K562 (cell line): ENCODE data around the gene FOXJ3. TPM values are rescaled to one million over a fixed set of nuclear protein-coding genes. Genes with fewer than 3 reads are reported as not detected.

Source experiments
- ARNT ChIP-seq, 2 experiments: fragments of 450-650 bp; IDR thresholded peaks; 2 replicates each; pipeline ENCODE4 v1.6.1; 2016; ENCODE audit warnings: mild to moderate bottlenecking in 1 of 2
- CEBPG ChIP-seq, 3 experiments: fragments of 200-800 bp in 1 of 3; sonication (Bioruptor generic) in 1 of 3; sonication (generic) in 1 of 3; formaldehyde crosslinking in 1 of 3; IDR thresholded peaks in 2 of 3; conservative IDR thresholded peaks in 1 of 3; 2 replicates each; pipeline versions ENCODE4 v1.6.1 to v1.8.0; 2016 to 2022; ENCODE audit warnings: missing compliant biosample characterization in 2 of 3, missing genetic modification characterization in 2 of 3, mild to moderate bottlenecking in 1 of 3, missing genetic modification reagents in 1 of 3
- CREBBP ChIP-seq: IDR thresholded peaks from one replicate; pipeline ENCODE4 v1.6.1; 2012; ENCODE audit warnings: low read depth, mild to moderate bottlenecking, control low read depth, inconsistent platforms, low read length
- ETV6 ChIP-seq, 3 experiments: fragments of 150-350 bp in 1 of 3; sonication (generic) in 1 of 3; formaldehyde crosslinking in 1 of 3; IDR thresholded peaks; 2 replicates each; pipeline versions ENCODE4 v1.6.1 to v1.8.0; 2014 to 2022; ENCODE audit warnings: borderline replicate concordance in 2 of 3, low read depth in 2 of 3, antibody characterized with exemption in 1 of 3, low read length in 1 of 3, mild to moderate bottlenecking in 1 of 3, missing genetic modification reagents in 1 of 3
- HNRNPLL ChIP-seq: fragments of 200-400 bp; formaldehyde crosslinking; IDR thresholded peaks from 2 replicates; pipeline ENCODE4 v1.6.1; 2017; ENCODE audit warnings: low read length, low read depth, mild to moderate bottlenecking; ENCODE audit not compliant: poor library complexity, severe bottlenecking
- MCM3 ChIP-seq: fragments of 450-650 bp; IDR thresholded peaks from 2 replicates; pipeline ENCODE4 v1.6.1; 2016
- MEF2A ChIP-seq: IDR thresholded peaks from 2 replicates; pipeline ENCODE4 v1.6.1; 2011; ENCODE audit warnings: low read depth, mild to moderate bottlenecking, low read length, moderate library complexity; ENCODE audit not compliant: control insufficient read depth
- NBN ChIP-seq: fragments of 450-650 bp; IDR thresholded peaks from 2 replicates; pipeline ENCODE4 v1.6.1; 2016; ENCODE audit warnings: low read depth, mild to moderate bottlenecking
- POU5F1 ChIP-seq: fragments of 150-350 bp; IDR thresholded peaks from 2 replicates; pipeline ENCODE4 v1.6.1; 2014; ENCODE audit warnings: borderline replicate concordance, low read length, low read depth, mild to moderate bottlenecking; ENCODE audit not compliant: partially characterized antibody
- SRF ChIP-seq, 2 experiments: fragments of 250-450, 450-650 bp in 1 of 2; sonication (Bioruptor Pico) in 1 of 2; sonication (generic) in 1 of 2; formaldehyde crosslinking; IDR thresholded peaks; 2 replicates each; pipeline versions ENCODE4 v1.5.0 to v1.5.1; 2020 to 2022; ENCODE audit warnings: mild to moderate bottlenecking in 1 of 2, missing genetic modification reagents in 1 of 2
- TCF15 ChIP-seq: fragments of 250-450 bp; sonication (Bioruptor Pico); IDR thresholded peaks from 2 replicates; pipeline ENCODE4 v1.8.0; 2022; ENCODE audit warnings: moderate library complexity, mild to moderate bottlenecking, inconsistent platforms
- U2AF2 ChIP-seq: fragments of 200-400 bp; formaldehyde crosslinking; optimal IDR thresholded peaks from 2 replicates; pipeline ENCODE3; 2017; ENCODE audit warnings: low read depth, mild to moderate bottlenecking, low read length
- ZHX1 ChIP-seq: fragments of 150-350 bp; conservative IDR thresholded peaks from 2 replicates; pipeline ENCODE4 v1.6.1; 2014; ENCODE audit warnings: low read length
- ZNF146 ChIP-seq: IDR thresholded peaks from one replicate; pipeline ENCODE4 v1.6.1; 2018; ENCODE audit warnings: missing compliant biosample characterization; ENCODE audit not compliant: unreplicated experiment
- ZNF445 ChIP-seq: fragments of 250-450 bp; sonication (Bioruptor Pico); IDR thresholded peaks from 2 replicates; pipeline ENCODE4 v1.4.0; 2020; ENCODE audit warnings: low read depth, mild to moderate bottlenecking, moderate library complexity
- ZNF561 ChIP-seq: fragments of 450-650 bp; formaldehyde crosslinking; conservative IDR thresholded peaks from 2 replicates; pipeline ENCODE4 v1.4.0; 2020; ENCODE audit warnings: mild to moderate bottlenecking, moderate library complexity
- polyA plus RNA-seq, 8 experiments: library from polyadenylated mRNA; depleted of rRNA in 4 of 8; stranded (reverse) in 5 of 8; unstranded in 3 of 8; fragments of >200 nt; fragmentation: Nextera tagmentation in 2 of 8; fragmentation: Illumina TruSeq in 1 of 8; extraction: Ambion mirVana in 2 of 8; extraction: Trizol in 1 of 8; gene quantifications; 2 replicates each; pipeline versions ENCODE4 v1.2.1 to v1.2.3, GENCODE V29; 2011 to 2014; ENCODE audit warnings: inconsistent platforms in 1 of 8, missing spikeins in 1 of 8
- total RNA-seq, 7 experiments: library from RNA; depleted of rRNA in 6 of 7; stranded (reverse); fragments of >200 nt in 6 of 7; fragmentation: Illumina TruSeq in 2 of 7; extraction: Trizol in 2 of 7; gene quantifications; 2 replicates each; pipeline versions ENCODE4 v1.2.1 to v1.2.3, GENCODE V29; 2011 to 2021; ENCODE audit warnings: low replicate concordance in 1 of 7
- TF ChIP-seq, protein P1 (sequence below), 2 experiments: fragments of 450-650 bp in 1 of 2; sonication (generic) in 1 of 2; formaldehyde crosslinking in 1 of 2; IDR thresholded peaks in 1 of 2; conservative IDR thresholded peaks in 1 of 2; 2 replicates each; pipeline versions ENCODE4 v1.6.1 to v1.8.1; 2016 to 2023; ENCODE audit warnings: mild to moderate bottlenecking in 2 of 2, moderate library complexity in 2 of 2, inconsistent platforms in 1 of 2, missing genetic modification reagents in 1 of 2

FOXJ3 gene
- total and polyA plus RNA-seq, 9 of the 15 experiments (the other 6 are each of a cell fraction or from before 2014, with no cell fraction given): 8.7 to 35.3 (median 23.4) TPM

DNA sequence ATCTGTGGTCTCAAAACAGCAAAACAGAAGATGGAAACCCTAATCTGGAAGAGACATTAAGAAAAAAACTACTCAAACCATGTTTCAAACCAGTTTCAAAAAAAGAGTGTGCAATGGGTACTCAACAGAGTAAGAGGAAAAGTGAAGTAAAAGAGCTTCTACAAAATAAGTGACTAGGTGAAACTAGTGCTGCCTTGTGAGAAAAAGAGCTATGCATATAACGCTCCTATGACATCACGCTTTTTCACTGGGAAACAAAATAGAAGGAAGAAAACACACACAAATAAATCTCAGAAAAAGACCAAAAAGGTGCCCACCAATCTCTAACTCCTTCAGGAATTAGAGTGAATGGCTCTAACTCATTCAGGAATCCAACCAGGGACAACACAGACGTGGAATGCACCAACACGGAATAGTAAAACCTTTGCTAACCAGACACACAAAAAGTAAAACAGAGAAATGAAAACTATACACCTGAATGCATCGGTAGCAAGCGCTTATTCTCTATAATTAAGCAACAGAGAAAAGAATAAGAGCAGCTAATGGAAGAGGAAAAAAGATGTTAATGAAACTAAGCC, 1.3 kb downstream of the FOXJ3 start (continued):
- no peak for TF ChIP-seq ETV6 (IDR thresholded peaks at IDR 0.05; ENCODE audit: borderline replicate concordance in 1 of 2, low read depth in 2 of 2, low read length in 1 of 2)
- TF ChIP-seq ETV6 (CRISPR knock-in tag; IDR thresholded peaks at IDR 0.05; ENCODE audit: borderline replicate concordance): no peak
- TF ChIP-seq TCF15: no peak
- no peak for TF ChIP-seq MEF2A
- TF ChIP-seq ZHX1: no peak
- TF ChIP-seq ZNF146 (CRISPR knock-in tag): no peak
- no peak for TF ChIP-seq ZNF445
- no peak for TF ChIP-seq CEBPG (CRISPR knock-in tag; IDR thresholded peaks at IDR 0.05)
- TF ChIP-seq CEBPG (tag; conservative IDR thresholded peaks at IDR 0.05 in 1 of 2, IDR thresholded peaks at IDR 0.05 in 1 of 2): 0 out of 4 replicates have a peak, but pooled peaks of 1 of the 2 experiments have one; percentile 12
- TF ChIP-seq SRF (CRISPR knock-in tag; IDR thresholded peaks at IDR 0.05): no peak
- TF ChIP-seq, protein P1, sequence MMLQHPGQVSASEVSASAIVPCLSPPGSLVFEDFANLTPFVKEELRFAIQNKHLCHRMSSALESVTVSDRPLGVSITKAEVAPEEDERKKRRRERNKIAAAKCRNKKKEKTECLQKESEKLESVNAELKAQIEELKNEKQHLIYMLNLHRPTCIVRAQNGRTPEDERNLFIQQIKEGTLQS (IDR thresholded peaks at IDR 0.05): peak; percentile 62
- TF ChIP-seq, protein P1 (CRISPR knock-in tag; conservative IDR thresholded peaks at IDR 0.05): no peak
- no peak for TF ChIP-seq CREBBP
- 0 out of 4 replicates have a peak, but pooled peaks of 1 of the 2 experiments have one; percentile 50 for TF ChIP-seq ARNT (IDR thresholded peaks at IDR 0.05)
- TF ChIP-seq NBN: peak; percentile 57; the same call in 1 of the 2 replicates
- no peak for TF ChIP-seq ZNF561
- TF ChIP-seq HNRNPLL: no peak
- no peak for TF ChIP-seq POU5F1
- TF ChIP-seq MCM3: no peak
- TF ChIP-seq U2AF2: no peak
